Neural crest cell (in vitro differentiated cells): ENCODE data around the gene VPS35L. TPM values are rescaled to one million over a fixed set of nuclear protein-coding genes. Genes with fewer than 3 reads are reported as not detected.

Experiments
- DNase-seq: peaks from one replicate; pipeline ENCODE4 v3.0.0; 2021; ENCODE audit warnings: low read depth, mixed read lengths, low spot score
- H3K27ac Mint-ChIP-seq: one replicate; pipeline ENCODE4 v1.8.0; 2021; ENCODE audit warnings: mild to moderate bottlenecking, mixed read lengths; ENCODE audit not compliant: unreplicated experiment
- H3K27me3 Mint-ChIP-seq: 2 replicates; pipeline ENCODE4 v1.8.0; 2021; ENCODE audit warnings: low read depth, mild to moderate bottlenecking, mixed read lengths
- H3K36me3 Mint-ChIP-seq: 2 replicates; pipeline ENCODE4 v1.8.0; 2021; ENCODE audit warnings: low read depth, mild to moderate bottlenecking, mixed read lengths
- H3K4me1 Mint-ChIP-seq: 2 replicates; pipeline ENCODE4 v1.8.0; 2021; ENCODE audit warnings: mixed read lengths
- H3K4me3 Mint-ChIP-seq: one replicate; pipeline ENCODE4 v1.8.0; 2021; ENCODE audit warnings: mild to moderate bottlenecking, mixed read lengths
- H3K9me3 Mint-ChIP-seq: 2 replicates; pipeline ENCODE4 v1.8.0; 2021; ENCODE audit warnings: mixed read lengths
- CTCF ChIP-seq: fragments of 200-600 bp; sonication (generic); conservative IDR thresholded peaks from 2 replicates; pipeline ENCODE4 v1.5.0; 2021; ENCODE audit warnings: antibody characterized with exemption, mild to moderate bottlenecking
- total RNA-seq: library from RNA; stranded (reverse); gene quantifications from 2 replicates; pipeline ENCODE4 v1.2.1, GENCODE V29; 2021

Gene VPS35L
- total RNA-seq, 1 donor from 2014 or later: 59.1 TPM

DNA sequence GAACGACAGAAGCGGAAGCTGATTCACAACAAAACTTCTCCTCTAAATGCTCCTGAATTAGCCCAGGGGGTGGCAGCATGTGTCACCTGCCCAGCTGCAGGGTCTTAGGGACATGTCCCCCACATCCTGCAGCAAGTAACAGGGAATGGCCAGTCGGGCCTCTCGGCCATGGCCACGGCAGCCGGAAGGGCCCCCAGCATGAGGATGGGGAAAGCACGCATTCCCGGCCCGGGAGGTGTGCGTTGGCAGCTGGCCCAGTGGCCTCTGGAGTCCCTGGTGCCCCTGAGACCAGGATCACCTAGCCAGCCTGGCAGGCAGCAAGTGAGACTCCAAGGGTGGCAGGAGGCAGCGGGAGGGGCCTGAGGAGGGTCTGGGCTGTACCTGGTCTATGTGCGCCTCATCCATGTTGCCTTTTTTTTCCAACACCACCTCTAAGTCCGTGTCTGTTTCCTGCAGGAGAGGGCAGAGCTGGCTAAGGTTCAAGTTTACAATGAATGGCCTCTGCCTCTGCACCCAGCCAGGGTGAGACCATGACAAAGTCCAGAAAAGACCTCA, 155.6 kb downstream of the VPS35L start:
- Mint-ChIP-seq H3K36me3 (peaks cover 34% of the 10 kb centered on the region), H3K4me3 (no peak overlapping the region), H3K9me3 (no peaks in the 10 kb centered on the region), H3K27me3 (no peaks in the 10 kb centered on the region), H3K27ac (no peak overlapping the region), H3K4me1 (peaks cover 15% of the 10 kb centered on the region)
- no peak for DNase-seq
- TF ChIP-seq CTCF: no peak

DNA sequence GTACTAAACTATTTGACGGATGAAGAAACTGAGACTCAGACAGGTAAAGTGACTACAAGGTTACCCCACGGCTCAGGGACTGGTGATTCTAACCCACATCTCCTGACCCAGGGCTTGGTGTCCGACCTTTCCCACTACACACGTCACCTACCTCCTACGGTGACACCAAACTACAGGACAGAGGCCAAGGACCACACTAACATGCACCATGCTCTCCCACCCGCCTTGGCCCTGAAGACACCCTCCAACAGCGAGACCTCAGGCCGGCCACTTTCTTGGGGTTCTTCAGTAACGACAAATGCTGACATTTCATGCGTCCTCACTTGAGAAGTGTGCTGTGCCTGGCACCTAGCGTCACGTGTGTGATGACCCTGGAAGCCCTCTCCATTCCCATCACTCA, 156.1 kb downstream of the VPS35L start:
- Mint-ChIP-seq H3K27me3 (no peaks in the 10 kb centered on the region), H3K36me3 (peaks cover 32% of the 10 kb centered on the region), H3K4me3 (peak overlapping the region; percentile 42), H3K27ac (no peak overlapping the region), H3K9me3 (no peaks in the 10 kb centered on the region), H3K4me1 (peaks cover 21% of the 10 kb centered on the region)
- DNase-seq: no peak
- TF ChIP-seq CTCF: no peak

GRCh38 chr16:19712418-19713058, 157.0 kb downstream of the VPS35L start:
- H3K9me3 Mint-ChIP-seq: no peaks in the 10 kb centered on the region
- DNase-seq: no peak
- no peak overlapping the region for H3K4me3 Mint-ChIP-seq
- H3K27me3 Mint-ChIP-seq: no peaks in the 10 kb centered on the region
- no peak overlapping the region for H3K27ac Mint-ChIP-seq
- H3K4me1 Mint-ChIP-seq: peaks cover 28% of the 10 kb centered on the region
- no peak for TF ChIP-seq CTCF
- peaks cover 35% of the 10 kb centered on the region for H3K36me3 Mint-ChIP-seq

DNA sequence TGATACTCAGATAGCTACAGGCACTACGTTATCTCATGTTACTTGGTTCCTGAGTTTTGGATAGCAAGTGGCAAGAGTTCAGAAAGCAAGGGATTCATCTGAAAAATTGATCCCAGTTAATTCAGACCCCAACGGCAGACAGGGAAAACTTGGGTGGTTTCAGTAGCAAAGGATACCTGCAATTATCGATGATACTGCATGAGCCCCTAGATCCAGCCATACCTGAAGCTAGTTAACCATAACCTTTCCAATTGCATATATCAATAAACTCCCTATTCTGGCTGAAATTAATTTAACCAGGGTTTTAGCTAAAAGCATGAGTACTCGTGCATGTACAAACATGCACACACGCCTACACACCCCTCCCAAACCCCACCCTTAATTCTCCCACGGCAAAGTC, 158.2 kb downstream of the VPS35L start:
- no peaks in the 10 kb centered on the region for H3K9me3 Mint-ChIP-seq
- peaks cover 28% of the 10 kb centered on the region for H3K4me1 Mint-ChIP-seq
- peaks cover 37% of the 10 kb centered on the region for H3K36me3 Mint-ChIP-seq
- no peak for DNase-seq
- TF ChIP-seq CTCF: no peak
- no peak overlapping the region for H3K27ac Mint-ChIP-seq
- H3K4me3 Mint-ChIP-seq: peak overlapping the region; percentile 65
- no peaks in the 10 kb centered on the region for H3K27me3 Mint-ChIP-seq

- no peak for DNase-seq
- Mint-ChIP-seq H3K27me3 (no peaks in the 10 kb centered on the region), H3K4me3 (peak overlapping the region; percentile 99), H3K27ac (no peak overlapping the region), H3K36me3 (peaks cover 28% of the 10 kb centered on the region), H3K9me3 (no peaks in the 10 kb centered on the region), H3K4me1 (peaks cover 32% of the 10 kb centered on the region)
- TF ChIP-seq CTCF: no peak
These were observed 160.1 kb downstream of the VPS35L start for GRCh38 chr16:19715566-19715965.
